Spleen (tissue), 7 donors: ENCODE results near the gene TXNDC2.
A peak's percentile ranks its signal among the peaks of the same experiment; 100 is the strongest.

ENCODE experiments used
- CTCF ChIP-seq, 11 experiments: fragments of 200-600 bp in 7 of 11; fragments of 450-650 bp in 4 of 11; sonication (generic) in 4 of 11; IDR thresholded peaks in 8 of 11; conservative IDR thresholded peaks in 3 of 11; 1 replicate in 7 of 11; 2 replicates in 4 of 11; pipeline versions ENCODE4 v1.4.0 to v1.8.0; 2016 to 2021; ENCODE audit warnings: antibody characterized with exemption in 11 of 11, inconsistent platforms in 4 of 11, mild to moderate bottlenecking in 1 of 11
- POLR2A ChIP-seq, 3 donors: fragments of 450-650 bp; IDR thresholded peaks; one replicate each; pipeline ENCODE4 v1.5.1; 2017; ENCODE audit warnings: antibody characterized with exemption in 3 of 3, mild to moderate bottlenecking in 1 of 3
- POLR2AphosphoS5 ChIP-seq, 3 donors: sonication (generic); formaldehyde crosslinking; IDR thresholded peaks; one replicate each; pipeline ENCODE4 v1.5.1; 2017; ENCODE audit warnings: antibody characterized with exemption in 3 of 3
- donor health status: DM: no; HTN: no; CAD: no; lungs with moderate emphysema.
- donor health status: DM: no; HTN: no; CAD: no.
- donor health status: DM: no; HTN: no; CAD: no.

GRCh38 chr18:9914584-9915290 is 29.0 kb downstream of the TXNDC2 start:
- TF ChIP-seq CTCF (IDR thresholded peaks at IDR 0.05 in 8 of 11, conservative IDR thresholded peaks at IDR 0.05 in 3 of 11) (no peak), POLR2A (IDR thresholded peaks at IDR 0.05) (no peak), POLR2AphosphoS5 (IDR thresholded peaks at IDR 0.05) (peak; percentile 79 to 91 (median 81))
